ENCODE results near the gene C1orf50. TPM values are rescaled to one million over a fixed set of nuclear protein-coding genes. Genes with fewer than 3 reads are reported as not detected.

The C1orf50 gene
- total and polyA plus RNA-seq, 2 donors (not counting 3 experiments of a cell fraction or from before 2014, with no cell fraction given), result 4.8 to 7.4 TPM

DNA sequence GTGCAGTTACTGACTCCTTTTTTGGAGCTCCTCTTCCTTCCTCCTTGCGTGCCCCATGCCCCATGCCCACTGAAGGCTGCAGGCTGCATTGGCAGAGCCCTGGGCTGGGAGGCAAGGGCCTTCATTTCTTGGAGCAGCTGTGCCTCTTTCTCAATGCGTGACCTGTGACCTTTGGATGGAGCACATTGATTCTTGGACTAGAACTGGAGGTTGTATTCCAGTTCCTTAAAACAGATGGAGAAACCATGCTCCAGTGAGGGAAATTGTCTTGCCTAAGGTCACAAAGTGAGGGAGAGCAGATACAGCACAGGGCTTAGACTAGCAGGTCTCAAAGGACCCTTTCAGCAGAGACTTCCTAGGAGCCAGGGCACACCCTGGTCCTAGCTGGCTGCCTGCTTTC, 26.8 kb downstream of the C1orf50 start:
- dilution Hi-C loops (cut with MboI; ENCODE audit: extremely low pct_ligation_motif_present, low sequenced_read_pairs), result no loop called here
- no peaks in the 10 kb centered on the region for H3K4me1 ChIP-seq (ENCODE audit: control insufficient read depth, extremely low read depth, insufficient read depth, low read length)
- DNase-seq (ENCODE audit: low read depth, low spot score) (no peak), FAIRE-seq (no peak)
- no TSS peak for BruUV-seq (replicated peaks)
- no peak overlapping the region for H3K4me2 ChIP-seq (ENCODE audit: insufficient read depth, low read length)
- H3K4me3 ChIP-seq (replicated peaks in 1 of 3; ENCODE audit: insufficient read depth in 1 of 3, low read depth in 1 of 3, low read length in 3 of 3), result no peak overlapping the region
- intact Hi-C loops (cut with micrococcal nuclease), result no loop called here
- no peaks in the 10 kb centered on the region for H3K36me3 ChIP-seq (ENCODE audit: control insufficient read depth in 2 of 2, extremely low read depth in 1 of 2, insufficient read depth in 2 of 2, low read length in 2 of 2)
- no peak overlapping the region for H3K27ac ChIP-seq (ENCODE audit: insufficient read depth, low read depth, low read length)
- no peaks in the 10 kb centered on the region for H3K9me3 ChIP-seq (replicated peaks; ENCODE audit: control insufficient read depth, insufficient read depth, low read length)
- H3K79me2 ChIP-seq (ENCODE audit: control insufficient read depth, insufficient read depth, low read length), result no peaks in the 10 kb centered on the region
- no peak overlapping the region for H2AFZ ChIP-seq (ENCODE audit: low read depth, low read length)
- no peaks in the 10 kb centered on the region for H3K9me1 ChIP-seq (replicated peaks; ENCODE audit: control insufficient read depth, extremely low read depth, insufficient read depth, low read length)
- ChIA-PET POLR2A (no interaction called here), CTCF (interaction anchor here (1.5 to 2.3 kb wide), 2 partner anchors 27 to 279 kb away, joined by 6 to 11 read pairs; partner anchors contain the start of genes C1orf50 and P3H1)
- TF ChIP-seq JUN (IDR thresholded peaks at IDR 0.05; ENCODE audit: borderline replicate concordance, insufficient read depth, insufficient read length, low read depth) (no peak), GATA2 (IDR thresholded peaks at IDR 0.05; ENCODE audit: insufficient read depth, insufficient read length, low read depth, low read length) (no peak), EZH2 (IDR thresholded peaks at IDR 0.05; ENCODE audit: borderline replicate concordance, low read depth, low read length, severe bottlenecking) (no peak), POLR2A (IDR thresholded peaks at IDR 0.05; ENCODE audit: low read depth, low read length) (no peak), MAX (IDR thresholded peaks at IDR 0.05; ENCODE audit: insufficient read depth, insufficient read length) (no peak), FOS (IDR thresholded peaks at IDR 0.05; ENCODE audit: borderline replicate concordance, insufficient read depth, low read length) (no peak), MYC (IDR thresholded peaks at IDR 0.05; ENCODE audit: low read depth, low read length) (no peak), POLR2AphosphoS5 (IDR thresholded peaks at IDR 0.05; ENCODE audit: insufficient read depth, low read depth, low read length) (no peak), CTCF (IDR thresholded peaks at IDR 0.05; ENCODE audit: extremely low read depth in 1 of 2, insufficient read depth in 1 of 2, low read depth in 1 of 2, low read length in 2 of 2) (no peak)
- H3K9ac ChIP-seq (replicated peaks; ENCODE audit: extremely low read depth, insufficient read depth, low read length), result no peak overlapping the region
- H3K27me3 ChIP-seq (ENCODE audit: control insufficient read depth in 2 of 2, insufficient read depth in 2 of 2, low read length in 2 of 2), result peaks cover 2 to 8% of the 10 kb centered on the region in 2 experiments
- no peaks in the 10 kb centered on the region for H4K20me1 ChIP-seq (replicated peaks; ENCODE audit: control insufficient read depth, extremely low read depth, insufficient read depth, low read length)

Measured in endothelial cell of umbilical vein (primary cell).